NCI-H2081 (cell line): ENCODE measurements around the gene XIRP1.
"Not testable (repeated sequence)": the region's sequence is repeated elsewhere in the genome, so short reads cannot be mapped to it uniquely, and the experiment has no call there.

Experiments
- DNase-seq, 2 experiments: peaks; one replicate each; lab custom pipeline; 2025; lab: John Stamatoyannopoulos, UW

The XIRP1 gene

DNA sequence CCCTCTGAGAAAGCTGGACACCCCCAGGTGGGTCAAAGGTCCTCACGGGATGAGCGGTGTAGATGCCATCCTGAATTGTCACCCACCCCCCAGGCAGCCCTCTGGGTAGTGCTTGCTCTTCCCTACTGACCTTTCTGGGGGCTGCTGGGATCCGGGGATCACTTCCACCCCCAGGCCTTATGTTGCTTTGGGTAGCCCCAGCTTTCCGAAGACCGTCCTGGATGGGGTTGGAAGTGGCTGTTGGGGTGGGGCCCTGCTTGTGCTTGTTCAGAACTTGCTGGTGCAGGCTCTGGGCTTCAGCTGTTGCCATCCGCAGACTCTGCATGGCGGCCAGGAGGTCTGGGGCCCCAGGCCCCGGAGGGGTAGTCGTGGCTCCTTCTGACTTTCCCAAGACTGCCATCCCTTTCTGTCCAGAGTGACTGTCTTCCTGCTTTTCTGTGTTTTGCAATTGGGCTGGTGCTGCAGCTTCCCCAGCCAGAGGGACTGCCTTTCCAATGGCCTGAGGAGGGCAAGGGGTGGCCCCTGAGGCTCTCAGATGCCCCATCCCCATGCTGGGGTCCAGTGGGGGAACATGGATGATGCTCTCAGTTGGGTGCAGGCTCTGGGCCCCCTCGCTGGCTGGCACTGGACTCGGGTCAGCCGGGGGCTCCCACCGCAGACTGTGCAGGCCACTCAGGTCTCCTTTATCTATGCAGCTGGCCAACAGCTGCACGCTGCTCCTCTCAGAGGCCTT is 6.3 kb downstream of the XIRP1 start:
- no peak for DNase-seq

DNA sequence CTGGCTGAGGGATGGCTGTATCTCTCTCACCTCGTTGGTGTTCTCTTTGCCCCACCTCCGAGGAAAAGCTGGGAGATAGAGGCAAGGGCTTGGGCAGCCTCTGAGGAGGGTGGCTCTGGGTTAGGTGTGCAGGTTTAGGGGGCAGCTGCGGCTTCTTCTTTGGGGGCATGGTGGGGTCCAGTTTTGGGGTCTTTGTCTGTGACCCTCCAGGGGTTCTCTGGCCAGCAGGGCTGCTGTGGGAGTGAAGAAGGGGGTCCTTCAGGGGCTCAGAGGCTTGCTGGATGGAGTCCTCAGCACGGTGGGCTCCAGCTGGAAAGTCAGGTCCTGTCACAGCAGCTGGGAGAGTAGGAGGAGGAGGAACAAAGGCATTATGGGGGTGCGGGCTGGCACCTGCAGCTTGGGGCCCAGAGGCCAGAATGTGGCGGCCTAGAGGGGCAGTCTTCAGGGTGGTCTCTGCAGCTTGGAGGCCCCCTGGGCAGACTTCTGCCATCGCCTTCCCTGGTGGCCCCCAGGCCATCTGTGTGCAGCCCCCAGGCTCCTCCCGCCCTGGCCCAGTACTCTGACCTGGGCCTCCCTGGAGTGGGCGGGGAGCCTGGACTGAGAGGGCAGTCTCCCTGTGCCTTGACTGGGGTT is 7.0 kb downstream of the XIRP1 start:
- no peak for DNase-seq

DNA sequence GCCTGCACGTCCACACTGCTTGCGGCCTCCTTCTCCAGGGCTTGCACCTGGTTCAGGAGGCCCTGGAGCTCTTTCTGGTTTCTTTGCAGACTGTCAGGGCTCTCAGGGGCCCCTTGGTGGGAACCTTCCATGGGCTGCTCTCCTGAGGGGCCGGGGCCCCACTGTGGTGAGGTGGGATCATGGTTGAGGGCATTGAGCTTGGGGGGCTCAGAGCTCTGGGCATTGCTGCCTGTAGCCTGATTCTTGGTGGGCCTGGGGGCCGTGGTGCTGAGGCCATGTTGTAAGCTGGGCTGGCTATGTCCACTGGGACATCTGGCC is 7.5 kb downstream of the XIRP1 start:
- DNase-seq: no peak

DNA sequence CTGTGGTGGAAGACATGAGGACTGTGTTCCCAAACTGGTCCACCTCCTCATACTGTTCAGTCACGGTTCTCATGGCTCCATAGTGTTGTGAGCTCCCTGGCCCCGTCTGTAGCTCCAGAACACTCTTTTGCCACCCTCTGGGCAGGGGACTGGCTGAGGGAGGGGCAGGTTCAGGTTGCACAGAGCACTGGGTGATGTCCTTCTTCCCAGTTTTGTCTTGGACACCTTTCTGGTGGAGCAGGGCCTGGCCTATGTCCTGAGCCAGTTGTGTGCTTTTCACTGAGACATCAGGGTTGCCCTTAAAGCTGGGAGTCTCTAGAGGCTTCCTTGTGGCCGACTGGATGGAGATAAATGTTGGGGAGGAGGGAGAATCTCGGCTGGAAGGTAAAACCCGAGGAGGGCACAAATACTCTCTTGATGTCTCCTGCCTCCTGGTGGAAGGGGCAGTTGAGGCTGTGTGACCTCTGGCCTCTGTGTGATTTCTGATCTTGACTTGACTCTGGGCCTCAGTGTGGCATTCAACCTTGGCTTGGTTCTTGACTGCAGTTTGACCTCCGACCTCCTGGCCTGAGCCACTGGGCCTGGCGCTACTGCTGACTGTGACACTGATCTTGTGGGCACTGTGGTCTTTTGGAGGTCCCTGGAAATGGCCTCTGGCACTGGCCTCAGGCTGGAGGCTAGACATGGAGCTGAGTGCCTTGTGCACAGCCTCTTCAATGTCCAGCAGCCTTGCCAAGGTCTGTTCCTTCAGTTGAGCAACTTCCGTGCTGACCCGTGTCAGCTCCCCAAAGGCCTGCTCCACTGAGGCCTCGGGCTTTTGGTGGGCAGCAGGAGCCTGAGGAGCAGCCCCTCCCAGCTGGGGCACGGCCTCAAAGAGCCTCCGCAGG is 8.1 kb downstream of the XIRP1 start:
- no peak for DNase-seq

DNA sequence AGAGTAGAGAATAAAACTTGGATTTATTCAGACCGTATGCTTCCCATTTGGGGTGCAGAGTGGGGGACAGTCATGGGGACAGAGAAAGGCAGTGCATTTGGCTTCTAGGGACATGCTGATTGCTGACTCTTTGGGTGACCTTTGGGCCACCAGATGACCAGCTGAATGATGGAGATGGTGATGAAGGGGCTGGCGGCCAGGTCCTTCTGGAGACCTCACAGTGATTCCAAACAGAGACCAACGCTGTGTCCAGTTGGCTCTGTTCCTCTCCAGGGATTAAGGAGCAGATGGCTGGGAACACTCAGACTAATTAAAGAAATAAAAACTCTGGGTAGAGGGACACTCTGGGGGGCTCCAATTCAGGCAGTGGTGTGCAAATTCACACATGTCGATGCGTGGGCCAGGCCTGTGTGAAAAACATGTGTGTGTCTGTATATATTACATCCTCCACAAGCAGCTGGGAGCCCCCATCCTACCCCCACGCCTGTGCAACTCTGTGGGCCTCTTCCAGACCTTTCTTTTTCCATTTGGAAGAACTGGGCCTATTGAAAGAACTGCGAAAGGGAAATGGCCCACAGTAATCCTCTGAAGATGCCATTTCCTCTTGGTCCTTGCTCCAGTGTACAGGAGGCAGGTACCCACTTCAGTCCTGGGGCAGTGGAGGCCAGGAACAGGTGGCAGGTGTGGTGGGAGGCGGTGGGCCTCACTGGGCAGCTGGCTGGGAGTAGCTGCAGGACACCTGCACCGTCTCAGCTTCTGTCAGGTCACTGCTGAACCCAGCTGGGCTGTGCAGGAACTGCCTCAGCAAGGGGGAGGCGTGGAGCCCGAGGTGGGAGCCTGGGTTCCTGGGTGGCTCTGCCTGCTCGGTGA is 8.9 kb downstream of the XIRP1 start:
- no peak for DNase-seq

DNA sequence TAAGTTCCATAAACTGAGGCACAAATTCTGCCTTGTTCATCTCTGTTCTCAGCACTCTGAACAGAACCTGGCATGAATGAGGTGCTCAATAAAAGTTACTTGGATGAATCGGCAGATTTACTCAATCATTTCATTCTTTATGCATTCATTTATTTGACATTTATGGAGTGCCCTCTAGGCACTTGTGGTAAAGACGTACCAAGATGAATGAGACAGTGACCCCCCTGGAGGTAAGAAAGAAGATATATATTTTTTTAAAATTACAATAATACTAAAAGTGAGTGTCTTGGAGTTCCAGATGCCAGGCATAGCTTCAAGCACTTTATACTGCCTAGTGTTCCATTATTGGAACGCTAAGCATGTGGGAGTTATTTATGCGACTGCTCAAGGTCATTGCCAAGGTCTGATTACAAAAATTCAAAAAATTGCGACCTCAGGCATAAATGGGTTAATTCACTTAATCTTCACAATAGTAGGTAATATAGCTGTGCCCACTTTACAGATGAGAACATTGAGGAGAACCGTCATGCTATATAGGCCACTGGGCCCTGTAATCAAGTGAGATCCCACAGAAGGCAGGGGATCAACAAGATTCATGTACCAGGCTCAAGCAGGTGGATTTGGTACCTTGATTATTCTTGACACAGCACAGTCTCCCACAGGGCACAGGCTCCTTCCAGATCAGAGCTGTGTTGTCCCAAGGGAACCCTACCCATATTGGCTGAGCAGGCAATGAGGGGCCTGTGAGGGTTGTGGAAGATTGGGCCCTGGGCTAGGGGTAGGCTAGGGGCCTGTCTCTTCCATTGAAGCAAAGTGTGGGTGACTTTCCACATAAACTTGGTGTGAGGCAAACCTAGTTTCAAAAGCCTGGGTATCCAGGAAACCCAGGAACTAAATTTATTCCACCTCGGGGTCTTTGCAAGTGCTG is 10.7 kb downstream of the XIRP1 start:
- no peak for DNase-seq

DNA sequence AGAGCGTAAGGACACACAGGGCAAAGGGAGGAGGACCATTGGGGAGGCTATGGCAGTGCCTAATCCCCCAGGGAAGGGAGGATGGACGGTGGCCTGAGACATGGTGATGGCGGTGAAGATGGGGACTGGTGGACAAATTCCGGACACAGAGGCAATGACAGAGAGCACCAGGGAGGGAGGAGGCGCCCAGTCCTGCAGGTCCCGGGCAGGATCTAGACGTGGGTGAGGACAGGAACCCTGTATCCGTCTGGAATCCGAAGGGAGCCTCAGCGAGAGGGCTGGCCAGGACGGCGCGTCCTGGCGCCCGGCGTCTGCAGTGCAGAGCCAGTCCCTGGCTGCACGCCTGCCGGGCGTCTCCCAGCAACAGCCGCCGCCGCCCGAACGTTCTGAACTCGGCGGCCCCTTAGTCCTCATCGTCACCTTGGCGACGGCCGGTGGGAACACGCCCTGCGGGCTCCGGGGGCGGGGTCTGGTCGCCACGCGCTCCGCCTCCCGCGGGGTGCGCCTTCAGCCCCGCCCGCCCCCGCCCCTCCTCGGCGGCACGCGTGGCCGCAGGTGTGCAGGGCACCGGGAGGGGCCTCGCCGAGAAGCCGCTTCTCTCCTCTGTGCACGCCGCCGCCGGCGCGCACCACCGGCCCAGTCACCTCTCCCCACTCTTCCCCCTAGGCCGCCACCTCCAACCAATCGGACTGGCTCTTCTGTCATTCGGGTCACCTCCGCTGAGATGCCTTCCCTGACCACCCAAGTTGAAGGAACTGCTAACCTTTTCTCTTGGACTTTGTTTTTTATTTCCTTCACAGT is 11.6 kb downstream of the XIRP1 start:
- peak; percentile 90 to 94 for DNase-seq

DNA sequence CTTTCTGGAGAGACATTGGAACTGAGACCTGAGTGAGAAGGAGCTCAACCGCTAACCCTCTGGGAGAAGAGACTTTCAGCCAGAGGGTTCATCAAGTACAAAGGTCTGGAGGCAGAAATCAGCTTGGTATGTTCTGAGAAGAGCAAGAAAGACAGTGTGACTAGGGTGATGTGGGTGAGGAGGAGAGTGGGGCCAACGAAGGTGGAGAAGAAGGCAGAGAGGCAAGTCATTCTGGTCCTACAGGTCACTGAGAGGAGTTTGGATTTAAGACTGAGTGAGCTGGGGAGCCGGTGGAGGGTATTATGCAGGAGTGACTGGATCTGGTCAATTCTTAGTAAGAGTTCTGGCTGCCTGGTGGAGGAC is 12.2 kb downstream of the XIRP1 start:
- DNase-seq: no peak

DNA sequence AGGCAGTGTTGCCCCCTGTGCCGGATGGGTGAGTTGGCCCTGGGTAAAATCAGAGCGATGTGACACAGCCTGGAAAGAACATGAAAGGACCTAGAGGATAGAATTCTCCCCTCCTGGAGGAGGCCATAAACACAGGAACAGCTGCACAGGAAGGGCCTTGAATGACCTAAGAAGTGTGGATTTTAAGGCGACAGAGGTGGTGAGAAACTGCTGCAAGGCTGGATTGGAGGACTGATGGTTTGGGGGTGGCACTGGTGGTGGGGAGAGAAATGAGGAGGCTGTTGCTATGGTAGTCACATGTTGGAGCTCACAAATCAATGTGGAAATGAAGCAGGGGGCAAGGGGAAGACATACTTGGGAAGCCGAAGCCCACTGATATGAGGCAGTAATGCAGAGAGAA is 13.8 kb downstream of the XIRP1 start:
- DNase-seq: no peak

DNA sequence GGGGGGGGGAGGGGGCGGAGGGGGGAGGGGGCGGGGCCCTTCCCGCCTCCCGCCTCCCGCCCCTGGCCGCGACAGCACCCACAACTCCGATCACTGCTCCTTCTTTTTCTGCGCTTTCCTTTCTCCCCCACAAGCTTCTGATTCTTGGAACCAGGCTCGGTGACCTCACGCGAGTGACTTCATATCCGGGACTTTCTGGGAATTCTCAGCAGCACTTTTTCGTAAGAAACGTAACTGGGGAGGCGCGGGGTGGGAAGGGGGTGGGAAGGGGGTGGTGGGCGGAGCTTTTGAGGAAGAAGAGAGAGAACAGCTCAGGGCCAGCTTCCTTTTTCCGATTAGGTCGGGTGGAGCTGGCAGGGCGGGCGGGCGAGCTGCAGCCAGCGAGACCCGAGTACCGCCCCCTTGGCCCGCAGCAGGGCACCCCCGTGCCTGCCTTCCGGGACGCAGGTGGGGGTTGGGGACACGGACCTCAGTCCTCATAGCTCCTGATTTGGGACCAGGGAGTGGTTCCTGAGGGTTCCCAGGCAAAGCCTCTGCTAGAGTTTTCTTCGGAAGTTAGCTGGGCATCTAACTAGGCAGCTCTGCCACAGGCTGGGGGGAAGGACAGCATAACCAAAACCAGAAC is 14.6 kb downstream of the XIRP1 start:
- DNase-seq: peak; percentile 55 to 63

DNA sequence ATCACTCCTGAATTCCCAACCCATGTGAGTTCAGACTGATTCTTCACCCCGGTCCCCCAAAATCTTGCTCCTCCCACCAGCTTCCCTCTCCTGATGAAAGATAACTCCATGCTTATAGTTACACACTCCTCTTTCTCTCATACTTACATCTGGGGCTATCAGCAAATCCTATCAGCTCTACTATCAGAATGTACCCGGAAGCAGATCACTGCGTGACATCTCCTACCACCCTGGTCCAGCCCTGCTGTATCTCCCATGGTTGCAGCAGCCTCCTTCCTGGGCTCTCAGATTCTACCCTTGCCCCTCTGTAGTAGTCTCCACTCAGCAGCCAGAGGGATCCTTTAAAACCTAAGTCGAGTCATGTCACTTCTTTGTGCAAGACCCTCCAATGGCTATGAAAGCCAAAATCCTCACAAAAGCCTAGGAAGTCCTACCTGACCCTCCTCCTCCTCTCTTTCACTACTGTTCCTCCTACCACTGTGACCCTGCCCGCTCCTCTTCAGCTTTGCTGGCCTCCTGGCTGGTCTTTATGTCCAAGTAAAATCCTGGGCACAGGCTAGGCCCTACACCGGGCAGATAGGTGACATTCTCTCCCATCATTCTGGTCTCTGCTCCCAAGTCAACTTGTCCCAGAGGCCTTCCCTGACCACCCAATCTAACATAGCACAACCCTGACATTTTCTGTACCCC is 16.2 kb downstream of the XIRP1 start:
- DNase-seq: no peak

DNA sequence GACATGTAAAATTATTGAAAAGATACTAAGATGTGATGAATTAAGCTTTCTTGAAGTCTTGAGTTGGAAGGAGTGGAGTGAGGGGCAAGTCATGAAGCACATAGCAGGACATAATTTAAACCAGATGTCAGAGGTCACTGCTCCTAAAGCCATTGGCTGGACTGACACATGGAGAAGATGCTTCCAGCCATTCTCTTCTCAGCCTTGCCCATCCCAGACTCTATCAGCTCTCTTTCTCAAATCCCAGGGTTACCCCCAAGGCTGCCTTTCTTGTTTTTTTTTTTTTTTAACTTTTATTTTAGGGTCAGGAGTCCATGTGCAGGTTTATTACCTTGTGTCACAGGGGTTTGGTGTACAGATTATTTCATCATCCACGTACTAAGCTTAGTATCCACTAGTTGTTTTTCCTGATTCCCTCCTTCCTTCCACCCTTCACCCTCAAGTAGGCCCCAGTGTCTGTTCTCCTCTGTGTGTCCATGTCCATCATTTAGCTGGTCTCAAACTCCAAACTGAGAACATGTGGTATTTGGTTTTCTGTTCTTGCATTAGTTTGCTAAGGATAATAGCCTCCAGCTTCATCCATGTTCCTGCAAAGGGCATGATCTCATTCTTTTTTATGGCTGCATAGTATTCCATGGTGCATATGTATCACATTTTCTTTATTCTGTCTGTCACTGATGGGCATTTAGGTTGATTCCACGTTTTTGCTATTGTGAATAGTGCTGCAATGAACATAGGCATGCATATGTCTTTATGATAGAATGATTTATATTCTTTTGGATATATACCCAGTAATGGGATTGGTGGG is 18.9 kb downstream of the XIRP1 start:
- DNase-seq: no peak

DNA sequence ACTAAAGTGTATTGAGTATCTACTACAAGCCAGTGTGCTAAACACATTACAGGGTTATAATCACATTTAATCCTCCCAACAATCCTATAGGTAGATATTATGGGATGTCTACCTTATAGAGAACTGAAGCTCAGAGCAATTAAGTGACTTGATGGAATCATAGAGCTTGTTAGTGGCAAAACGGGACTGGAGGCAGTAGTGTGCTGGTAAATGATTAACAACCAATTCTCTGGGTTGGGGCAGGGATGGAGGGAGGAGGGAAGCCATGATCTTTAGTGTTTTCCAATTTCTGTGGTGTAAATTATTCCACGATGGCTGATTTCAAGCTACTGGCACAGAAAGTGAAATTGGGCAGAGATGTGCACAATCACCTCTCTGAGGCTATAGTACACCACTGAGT is 20.5 kb downstream of the XIRP1 start:
- no peak for DNase-seq

DNA sequence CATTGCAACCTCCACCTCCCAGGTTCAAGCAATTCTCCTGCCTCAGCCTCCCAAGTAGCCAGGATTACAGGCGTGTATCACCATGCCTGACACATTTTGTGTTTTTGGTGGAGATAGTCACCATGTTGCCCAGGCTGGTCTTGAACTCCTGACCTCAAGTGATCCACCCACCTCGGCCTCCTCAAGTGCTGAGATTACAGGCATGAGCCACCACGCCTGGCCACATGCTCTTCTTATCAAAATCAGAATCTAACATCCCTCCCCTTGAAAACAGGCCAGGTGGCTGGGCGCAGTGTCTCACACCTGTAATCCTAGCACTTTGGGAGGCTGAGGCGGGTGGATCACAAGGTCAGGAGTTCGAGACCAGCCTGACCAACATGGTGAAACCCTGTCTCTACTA is 21.5 kb downstream of the XIRP1 start:
- not testable (repeated sequence) for DNase-seq

DNA sequence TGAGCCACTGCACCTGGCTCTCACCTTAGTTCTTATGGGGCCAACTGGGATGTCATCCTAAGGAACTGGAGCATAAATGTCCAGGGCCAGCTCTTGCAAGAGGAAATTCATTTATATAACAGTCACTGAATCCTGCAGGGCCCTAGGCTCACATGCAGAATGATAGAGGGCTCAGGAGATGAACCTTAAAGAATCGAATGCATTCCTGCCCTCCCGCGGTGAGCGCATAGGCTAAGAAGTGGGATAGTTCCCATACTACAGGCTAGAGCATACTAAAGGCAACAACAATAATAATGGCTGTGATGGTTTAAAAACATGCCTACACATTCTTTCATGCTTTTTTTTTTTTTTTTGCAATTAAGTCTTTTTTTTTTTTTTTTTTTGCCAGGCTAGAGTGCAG is 21.9 kb downstream of the XIRP1 start:
- no peak for DNase-seq

DNA sequence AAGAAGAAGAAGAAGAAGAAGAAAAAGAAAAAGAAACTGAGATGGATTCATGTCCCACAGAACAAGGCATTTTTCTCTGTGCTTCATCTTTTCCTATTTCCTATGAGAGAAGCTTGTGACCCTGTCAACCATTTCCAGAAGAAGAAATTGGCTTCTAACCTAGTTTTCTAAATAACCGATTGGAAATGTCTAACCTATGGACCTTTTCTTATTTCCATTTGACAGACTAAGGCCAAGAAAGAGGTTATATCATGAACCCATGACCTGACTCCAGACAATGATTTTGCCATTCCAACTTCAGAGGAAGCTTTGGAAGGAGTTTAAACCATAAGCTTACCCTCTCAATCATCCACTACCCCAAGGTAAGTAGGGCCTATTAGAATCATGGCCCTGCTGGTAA is 22.7 kb downstream of the XIRP1 start:
- DNase-seq: no peak

DNA sequence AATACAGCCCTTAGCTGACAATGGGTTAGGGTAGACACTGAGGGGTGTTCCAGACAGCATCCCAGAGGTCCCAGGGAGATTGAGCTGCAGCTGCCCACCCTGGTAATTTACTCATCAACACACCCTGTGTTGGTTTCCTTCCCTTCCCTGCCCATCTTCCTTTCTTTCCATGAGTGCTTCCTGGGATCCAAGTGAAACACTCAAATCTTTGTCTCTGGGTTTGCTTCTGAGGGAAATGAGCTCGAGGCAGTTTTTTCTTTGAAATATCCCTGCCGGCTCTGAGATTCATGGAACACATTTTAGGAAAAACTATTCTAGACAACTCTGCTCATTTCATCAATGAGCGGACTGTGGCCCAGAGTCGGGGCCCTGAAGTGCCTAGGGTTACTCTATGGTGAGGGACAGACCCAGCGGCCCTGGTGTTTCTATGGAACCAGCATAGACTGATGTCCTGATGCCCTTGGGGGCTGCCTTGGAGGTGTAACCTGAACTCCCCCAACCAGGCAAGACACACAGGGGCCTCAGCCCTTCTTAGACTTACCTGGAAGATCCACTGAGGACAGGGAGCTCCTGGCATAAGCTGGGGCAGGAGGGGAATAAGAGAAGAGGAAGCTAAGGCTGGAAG is 24.1 kb downstream of the XIRP1 start:
- DNase-seq: no peak
